Activated T-cell treated with anti-CD3 and anti-CD28 coated beads, Interleukin-2, amount 50 U/mL, for 72 hours (primary cell): ENCODE measurements around the gene MBD1. TPM values are rescaled to one million over a fixed set of nuclear protein-coding genes. Genes with fewer than 3 reads are reported as not detected.
"Not testable (repeated sequence)": the region's sequence is repeated elsewhere in the genome, so short reads cannot be mapped to it uniquely, and the experiment has no call there.

Experiments used
- ATAC-seq, 2 donors: fragments of 150-1000 bp; cut with Tn5 transposase; replicated peaks in 1 of 2; 2 replicates each; pipeline ENCODE4 v1.10.0; 2021; ENCODE audit warnings: moderate library complexity in 2 of 2, mild to moderate bottlenecking in 1 of 2
- DNase-seq, 2 donors: peaks; one replicate each; pipeline ENCODE4 v3.0.0; 2021 to 2022; ENCODE audit warnings: mixed read lengths in 1 of 2
- H3K27ac Mint-ChIP-seq: one replicate; pipeline ENCODE4 v1.8.0; 2022; ENCODE audit warnings: mild to moderate bottlenecking, moderate library complexity, mixed read lengths
- H3K27me3 Mint-ChIP-seq: one replicate; pipeline ENCODE4 v1.8.0; 2022; ENCODE audit warnings: low read depth, mixed read lengths
- H3K36me3 Mint-ChIP-seq, 2 donors: one replicate each; pipeline ENCODE4 v1.8.0; 2022; ENCODE audit warnings: mixed read lengths in 2 of 2, mild to moderate bottlenecking in 1 of 2; ENCODE audit not compliant: insufficient read depth in 2 of 2
- H3K4me1 Mint-ChIP-seq: one replicate; pipeline ENCODE4 v1.8.0; 2022; ENCODE audit warnings: low read depth, mixed read lengths
- H3K4me3 Mint-ChIP-seq, 2 donors: one replicate each; pipeline ENCODE4 v1.8.0; 2022; ENCODE audit warnings: mild to moderate bottlenecking in 2 of 2, mixed read lengths in 2 of 2, moderate library complexity in 2 of 2
- H3K9me3 Mint-ChIP-seq, 2 donors: one replicate each; pipeline ENCODE4 v1.8.0; 2022; ENCODE audit warnings: mixed read lengths in 2 of 2
- total RNA-seq, 2 donors: library from RNA; stranded (reverse); gene quantifications; one replicate each; pipeline ENCODE4 v1.2.3, GENCODE V29; 2022

MBD1 gene
- total RNA-seq, 2 donors from 2014 or later, result 88.5 to 94.9 TPM

DNA sequence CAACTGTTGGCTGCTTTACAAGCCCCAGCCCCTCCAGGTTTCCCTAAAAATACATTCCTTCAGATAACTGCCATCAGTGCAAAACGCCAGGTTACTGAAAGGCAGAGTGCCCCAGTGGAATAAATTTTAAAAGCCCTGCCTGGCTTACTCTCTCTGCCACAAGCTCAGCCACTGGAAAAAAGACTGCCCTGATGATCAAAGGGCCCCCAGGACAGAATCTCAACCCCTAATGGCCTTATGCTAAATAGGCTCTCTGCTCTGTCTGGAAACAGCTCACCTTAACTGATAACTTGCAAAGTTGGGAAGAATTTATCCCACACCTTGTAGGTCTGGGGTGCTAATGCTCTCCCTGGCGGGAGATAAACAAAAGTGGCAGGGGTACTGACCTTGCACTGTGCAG, 48.9 kb downstream of the MBD1 start:
- peaks cover 29% of the 10 kb centered on the region for H3K27me3 Mint-ChIP-seq
- no peaks in the 10 kb centered on the region for H3K9me3 Mint-ChIP-seq
- no peaks in the 10 kb centered on the region for H3K36me3 Mint-ChIP-seq
- H3K4me3 Mint-ChIP-seq, result no peak overlapping the region
- ATAC-seq, result no peak
- peaks cover 11% of the 10 kb centered on the region for H3K4me1 Mint-ChIP-seq
- DNase-seq, result no peak
- no peak overlapping the region for H3K27ac Mint-ChIP-seq

DNA sequence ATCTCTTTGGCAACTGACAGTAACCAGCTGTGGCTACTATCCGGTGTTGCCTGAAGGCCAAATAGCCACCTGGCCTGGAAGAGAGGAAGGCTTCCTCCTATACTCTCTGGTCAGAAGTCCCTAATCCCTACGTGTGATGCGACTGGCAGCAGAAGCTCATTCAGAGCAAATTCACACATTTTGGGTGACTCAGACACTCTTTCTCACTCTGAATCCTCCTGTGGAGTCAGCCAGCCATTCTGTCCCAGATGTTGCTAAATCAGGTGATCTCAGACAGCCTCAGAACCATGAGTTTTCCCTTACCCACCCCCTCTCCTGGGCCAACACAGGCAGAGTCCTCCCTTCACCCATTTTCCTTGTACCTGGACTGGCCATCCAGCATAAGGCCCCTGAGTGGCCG, 49.7 kb downstream of the MBD1 start:
- peak; percentile 15 to 29 for DNase-seq
- peaks cover 11% of the 10 kb centered on the region for H3K4me1 Mint-ChIP-seq
- ATAC-seq, result peak; percentile 80 to 97
- no peaks in the 10 kb centered on the region for H3K9me3 Mint-ChIP-seq
- H3K27ac Mint-ChIP-seq, result no peak overlapping the region
- no peaks in the 10 kb centered on the region for H3K36me3 Mint-ChIP-seq
- H3K4me3 Mint-ChIP-seq, result no peak overlapping the region
- peaks cover 28% of the 10 kb centered on the region for H3K27me3 Mint-ChIP-seq

DNA sequence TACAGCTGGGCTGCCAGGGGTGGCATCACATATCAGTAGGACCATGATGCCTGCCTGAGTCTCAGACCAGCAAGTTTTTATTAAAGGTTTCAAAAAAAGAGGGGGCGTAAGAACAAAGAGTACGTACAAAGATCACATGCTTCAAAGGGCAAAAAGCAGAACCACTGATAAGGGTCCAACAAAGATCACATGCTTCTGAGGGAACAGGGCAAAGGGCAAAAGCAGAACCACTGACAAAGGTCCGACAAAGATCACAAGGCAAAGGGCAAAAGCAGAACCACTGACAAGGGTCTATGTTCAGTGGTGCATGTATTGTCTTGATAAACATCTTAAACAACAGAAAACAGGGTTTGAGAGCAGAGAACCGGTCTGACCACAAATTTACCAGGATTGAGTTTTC, 61.1 kb downstream of the MBD1 start:
- Mint-ChIP-seq H3K27me3 (peaks cover 24% of the 10 kb centered on the region), H3K27ac (peak overlapping the region; percentile 23)
- H3K36me3 Mint-ChIP-seq, ATAC-seq, H3K9me3 Mint-ChIP-seq, H3K4me3 Mint-ChIP-seq, DNase-seq, H3K4me1 Mint-ChIP-seq: not testable (repeated sequence)

Other genes with a start within 250 kb of the MBD1 start
- gene MYO5B, start 86.4 kb downstream of the MBD1 start, total RNA-seq, result under 1 TPM; 0.12 to 0.39 TPM
- 1 to 10 TPM in 1 of 2 donors, under 1 TPM in 1; 0.97 to 1.6 TPM for gene CFAP53, start 15.0 kb downstream of the MBD1 start, total RNA-seq
- 100 to 1,000 TPM in 1 of 2 donors, 10 to 100 TPM in 1; 92.5 to 103 TPM for gene CXXC1, start 6.2 kb upstream of the MBD1 start, total RNA-seq
- gene SKA1, start 93.5 kb upstream of the MBD1 start, total RNA-seq, result 10 to 100 TPM; 63.2 to 73.1 TPM